ENCODE results near the gene CACNB2.
"Not testable (repeated sequence)": the region's sequence is repeated elsewhere in the genome, so short reads cannot be mapped to it uniquely, and the experiment has no call there.

CACNB2 gene

GRCh38 chr10:18577823-18578685, 437.8 kb downstream of the CACNB2 start:
- ATAC-seq (no peak), DNase-seq (ENCODE audit: low spot score in 2 of 2) (no peak)
- H3K27ac Mint-ChIP-seq = no peak overlapping the region
- peaks cover 23% of the 10 kb centered on the region for H3K36me3 Mint-ChIP-seq
- peaks cover 9% of the 10 kb centered on the region for H3K9me3 Mint-ChIP-seq
- H3K4me1 Mint-ChIP-seq = peaks cover 7% of the 10 kb centered on the region
- H3K4me3 Mint-ChIP-seq = no peak overlapping the region

GRCh38 chr10:18582803-18583202, 442.6 kb downstream of the CACNB2 start:
- ATAC-seq = no peak
- H3K4me3 Mint-ChIP-seq = no peak overlapping the region
- DNase-seq (ENCODE audit: low spot score in 2 of 2) = no peak
- peaks cover 54% of the 10 kb centered on the region for H3K36me3 Mint-ChIP-seq
- H3K27ac Mint-ChIP-seq = no peak overlapping the region
- H3K4me1 Mint-ChIP-seq = peaks cover 18% of the 10 kb centered on the region
- peaks cover 3% of the 10 kb centered on the region for H3K9me3 Mint-ChIP-seq

DNA sequence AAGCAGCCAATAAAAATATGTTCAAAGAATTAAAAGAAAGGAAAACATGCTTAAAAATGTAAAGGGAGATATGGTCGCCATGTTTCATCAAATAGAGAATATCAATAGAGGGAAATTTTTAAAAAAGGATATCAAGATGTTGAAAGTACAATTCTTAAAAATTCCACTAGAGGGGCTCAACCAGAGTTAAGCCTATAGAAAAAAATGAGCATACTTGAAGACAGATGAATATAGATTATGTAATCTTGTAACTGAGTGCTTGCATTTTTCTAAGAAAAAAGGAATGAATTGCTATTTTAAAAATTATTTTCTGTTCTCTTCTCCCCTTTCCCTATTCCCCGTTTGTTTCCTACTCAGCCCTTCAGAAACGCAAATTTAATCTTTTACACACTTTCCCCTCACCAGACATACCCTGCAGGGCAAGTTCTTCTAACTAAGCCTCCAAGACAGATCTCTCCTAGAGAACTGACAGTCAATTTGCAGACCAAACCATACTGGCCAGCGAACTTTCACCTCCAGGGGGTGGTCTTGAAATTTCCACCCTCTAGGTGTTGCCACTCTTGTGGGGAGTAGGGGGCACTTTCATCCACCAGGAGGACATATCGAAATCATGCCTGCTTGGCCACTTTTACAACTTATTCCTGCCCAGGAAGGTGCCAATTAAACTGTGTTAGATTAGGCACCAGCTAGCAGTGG, 443.5 kb downstream of the CACNB2 start:
- no peak for ATAC-seq
- Mint-ChIP-seq H3K9me3 (peaks cover under 1% of the 10 kb centered on the region), H3K36me3 (peaks cover 49% of the 10 kb centered on the region), H3K4me1 (peaks cover 18% of the 10 kb centered on the region), H3K27ac (no peak overlapping the region), H3K4me3 (no peak overlapping the region)
- DNase-seq (ENCODE audit: low spot score in 2 of 2) = no peak

- H3K4me3 Mint-ChIP-seq; ATAC-seq; H3K9me3 Mint-ChIP-seq; DNase-seq (ENCODE audit: low spot score in 2 of 2); H3K27ac Mint-ChIP-seq: not testable (repeated sequence)
- Mint-ChIP-seq H3K4me1 (peaks cover 33% of the 10 kb centered on the region), H3K36me3 (peaks cover 35% of the 10 kb centered on the region)
Observed at GRCh38 chr10:18586637-18587036, 446.4 kb downstream of the CACNB2 start.

DNA sequence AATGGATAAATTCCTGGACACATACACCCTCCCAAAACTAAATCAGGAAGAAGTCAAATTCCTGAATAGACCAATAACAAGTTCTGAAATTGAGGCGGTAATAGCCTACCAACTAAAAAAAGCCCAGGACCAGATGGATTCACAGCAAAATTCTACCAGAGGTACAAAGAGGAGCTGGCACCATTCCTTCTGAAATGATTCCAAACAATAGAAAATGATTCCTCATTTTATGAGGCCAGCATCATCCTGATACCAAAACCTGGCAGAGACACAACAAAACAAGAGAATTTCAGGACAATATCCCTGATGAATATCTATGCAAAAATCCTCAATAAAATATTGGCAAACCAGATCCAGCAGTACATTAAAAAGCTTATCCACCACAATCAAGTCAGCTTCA, 450.9 kb downstream of the CACNB2 start:
- H3K4me3 Mint-ChIP-seq; H3K9me3 Mint-ChIP-seq; ATAC-seq; H3K27ac Mint-ChIP-seq; DNase-seq (ENCODE audit: low spot score in 2 of 2): not testable (repeated sequence)
- H3K4me1 Mint-ChIP-seq = peaks cover 18% of the 10 kb centered on the region
- H3K36me3 Mint-ChIP-seq = peaks cover 37% of the 10 kb centered on the region

Measured in stimulated activated effector memory CD8-positive, alpha-beta T cell treated with anti-CD3 and anti-CD28 coated beads, Interleukin-12 subunit alpha, Interleukin-12 subunit beta, amount 100 ng/mL, for 72 hours (primary cell).